Stimulated activated CD8-positive, alpha-beta memory T cell treated with anti-CD3 and anti-CD28 coated beads, Interleukin-2, amount 100 ng/mL, for 1 hour (primary cell): Measurements from ENCODE around the gene ERMP1.
"Not testable (repeated sequence)": the region's sequence is repeated elsewhere in the genome, so short reads cannot be mapped to it uniquely, and the experiment has no call there.

ENCODE experiments used
- DNase-seq, 2 donors: peaks; one replicate each; pipeline ENCODE4 v3.0.0-alpha.2; 2020; ENCODE audit warnings: low read depth in 2 of 2

The ERMP1 gene

DNA sequence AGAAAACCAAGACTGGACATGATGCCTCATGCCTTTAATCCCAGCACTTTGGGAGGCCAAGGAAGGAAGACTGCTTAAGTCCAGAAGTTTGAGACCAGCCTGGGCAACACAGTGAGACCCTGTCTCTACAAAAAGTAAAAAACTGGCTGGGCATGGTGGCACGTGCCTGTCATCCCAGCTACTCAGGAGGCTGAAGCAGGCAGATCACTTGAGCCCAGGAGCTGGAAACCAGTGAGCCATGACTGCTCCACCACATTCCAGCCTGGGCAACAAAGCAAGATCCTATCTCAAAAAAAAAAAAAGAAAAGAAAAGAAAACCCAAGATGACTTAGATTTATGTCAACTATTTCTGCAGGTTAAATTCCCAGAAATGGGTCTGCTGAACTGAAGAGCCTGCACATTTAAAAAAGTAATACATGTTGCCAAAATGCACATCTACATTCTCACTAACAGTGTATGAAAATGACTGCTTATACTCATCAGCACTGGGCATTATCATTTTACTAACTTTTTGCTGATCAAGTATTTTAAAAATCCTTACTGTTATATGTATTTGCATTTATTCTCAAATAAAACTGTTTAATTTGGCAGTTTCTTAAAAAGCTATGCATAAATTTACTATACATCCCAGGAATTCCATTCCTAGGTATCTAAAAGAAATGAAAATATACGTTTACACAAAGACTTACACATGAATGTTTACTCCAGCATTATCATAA is 14.3 kb downstream of the ERMP1 start:
- no peak for DNase-seq

DNA sequence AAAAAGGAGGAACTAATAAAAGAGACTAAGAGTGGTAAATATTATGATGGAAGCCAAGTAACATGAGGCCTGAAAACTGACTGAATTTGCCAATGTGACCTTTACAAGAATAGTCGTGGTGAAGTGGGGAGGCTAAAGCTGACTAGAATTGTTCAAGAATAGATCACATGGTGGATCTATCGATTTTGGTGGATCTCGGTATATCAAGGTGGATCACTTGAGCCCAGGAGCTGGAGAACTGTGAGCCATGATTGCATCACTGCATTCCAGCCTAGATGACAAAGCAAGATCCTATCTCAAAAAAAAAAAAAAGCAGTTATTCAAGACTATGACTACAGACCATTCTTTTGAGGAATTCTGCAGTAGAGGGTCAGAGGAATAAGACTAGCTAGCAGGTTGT is 15.1 kb downstream of the ERMP1 start:
- DNase-seq = no peak

DNA sequence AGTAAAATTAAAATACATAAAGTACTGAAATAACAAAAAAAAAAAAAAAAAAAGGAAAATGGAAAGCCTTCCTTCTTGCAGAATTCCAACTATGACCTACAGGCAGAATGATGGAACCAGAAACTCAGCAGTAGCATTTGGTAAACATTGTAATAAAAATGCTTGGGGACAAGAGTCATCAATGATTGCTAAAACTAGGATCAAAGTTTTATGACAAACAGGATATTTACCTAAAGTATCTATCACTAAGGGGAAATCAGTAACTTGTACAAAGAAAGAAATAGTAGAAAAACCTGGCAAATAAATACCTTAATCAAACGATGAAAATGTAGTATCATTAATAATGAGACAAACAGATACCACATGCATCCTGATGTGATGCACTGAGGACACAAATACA is 17.5 kb downstream of the ERMP1 start:
- DNase-seq = no peak

DNA sequence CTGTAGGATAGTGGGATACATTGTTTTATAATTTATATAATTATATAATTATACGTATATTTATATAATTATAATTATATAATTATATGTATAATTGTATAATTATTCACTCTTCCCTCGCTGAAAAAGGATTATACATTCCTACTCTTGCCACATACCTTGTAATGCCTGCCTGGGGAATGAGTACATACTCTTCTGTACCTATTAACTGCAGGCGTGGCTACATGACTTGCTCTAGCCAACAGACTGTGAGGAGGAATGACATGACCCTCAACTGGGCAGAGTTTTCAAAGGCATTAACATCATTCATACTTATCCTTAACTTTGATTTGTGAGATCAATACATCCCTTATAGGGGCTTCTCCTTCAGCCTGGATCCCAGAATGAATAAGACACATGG is 19.1 kb downstream of the ERMP1 start:
- no peak for DNase-seq

DNA sequence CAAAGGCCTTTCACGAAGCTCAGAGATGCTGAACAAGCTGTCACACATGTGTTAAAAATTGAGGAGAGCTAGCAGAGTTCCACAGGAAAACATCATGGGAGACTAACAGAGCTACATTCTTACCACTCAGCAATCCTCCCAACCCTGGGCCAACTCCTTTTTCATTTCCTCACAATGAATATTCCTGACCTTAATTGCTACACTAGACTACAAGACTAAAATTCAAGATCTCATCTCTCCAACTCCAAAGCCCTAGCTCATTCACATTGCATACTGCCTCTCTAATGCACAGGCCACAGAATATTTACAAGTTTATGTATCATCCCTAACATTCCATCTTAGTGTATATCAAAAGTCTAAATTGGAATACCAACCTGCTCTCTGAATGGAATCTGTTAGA is 21.2 kb downstream of the ERMP1 start:
- DNase-seq = no peak

DNA sequence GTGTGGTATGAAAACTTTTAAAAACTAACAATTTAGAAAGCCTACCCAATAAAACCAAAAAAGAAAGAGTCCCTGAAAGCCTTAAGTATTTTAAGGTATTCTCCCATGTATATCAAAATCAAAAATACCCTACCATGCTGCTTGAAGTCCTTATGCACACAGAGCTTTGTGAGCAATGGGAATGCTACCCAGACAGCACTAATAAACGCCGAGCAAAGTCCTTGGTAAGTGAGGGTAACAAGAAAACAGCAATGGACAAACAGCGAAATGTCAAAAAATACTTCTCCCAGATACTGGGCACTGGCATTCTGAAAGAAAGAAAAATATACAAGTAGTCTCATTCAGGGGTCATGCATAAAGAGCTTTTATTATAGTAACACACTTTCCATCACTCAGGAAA is 27.4 kb downstream of the ERMP1 start:
- no peak for DNase-seq

DNA sequence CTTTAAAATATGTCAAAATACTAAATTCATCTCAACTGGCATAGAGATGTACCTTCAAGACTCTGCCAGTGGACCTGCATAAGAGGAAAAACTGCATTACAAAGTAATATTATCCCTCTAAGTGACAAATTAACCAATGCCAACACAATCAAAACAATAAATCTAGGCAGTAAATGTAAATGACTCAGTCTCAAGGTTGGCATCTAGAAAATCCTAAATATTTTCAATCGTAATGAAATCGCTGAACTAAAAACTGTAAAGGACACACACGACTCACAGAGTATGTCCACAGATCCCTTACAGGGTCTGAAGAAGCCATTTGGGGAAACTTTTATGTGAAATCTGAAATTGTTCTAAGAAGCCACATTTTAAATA is 31.2 kb downstream of the ERMP1 start:
- DNase-seq = no peak

DNA sequence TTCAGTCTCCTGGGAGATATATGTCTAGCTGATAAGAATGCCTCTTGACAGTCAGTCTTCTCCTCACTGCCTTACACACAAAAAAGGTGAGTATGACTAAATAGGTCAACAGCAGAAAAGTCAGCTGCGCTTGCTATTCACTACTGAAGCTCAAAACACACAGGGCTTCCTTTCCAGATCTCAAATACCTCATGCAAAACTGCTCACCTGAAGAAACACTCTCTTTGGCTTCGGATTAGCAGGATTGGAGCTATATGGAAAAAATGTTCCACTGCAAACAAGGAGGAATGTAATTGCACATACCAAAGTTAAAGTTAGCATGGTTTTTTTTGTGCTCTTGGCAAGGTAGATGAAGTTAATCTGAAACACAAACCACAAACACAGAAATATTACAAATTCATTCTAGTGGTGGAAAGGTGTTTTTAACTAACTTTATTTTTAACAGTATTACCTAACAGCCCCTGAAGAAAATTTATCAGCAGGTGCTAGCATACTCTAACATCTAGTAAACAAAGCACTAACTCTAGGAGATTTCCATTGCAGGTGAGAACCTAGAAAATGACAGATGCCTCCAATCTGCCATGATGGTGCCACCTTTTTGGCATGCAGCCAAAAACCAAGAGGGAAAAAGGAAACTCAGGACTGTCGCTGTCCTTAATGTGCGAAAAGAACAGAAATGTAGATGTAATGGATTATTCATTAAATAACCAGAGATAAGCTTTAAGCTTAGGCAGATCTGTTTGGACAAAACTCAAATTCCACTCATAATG is 31.8 kb downstream of the ERMP1 start:
- DNase-seq = no peak

DNA sequence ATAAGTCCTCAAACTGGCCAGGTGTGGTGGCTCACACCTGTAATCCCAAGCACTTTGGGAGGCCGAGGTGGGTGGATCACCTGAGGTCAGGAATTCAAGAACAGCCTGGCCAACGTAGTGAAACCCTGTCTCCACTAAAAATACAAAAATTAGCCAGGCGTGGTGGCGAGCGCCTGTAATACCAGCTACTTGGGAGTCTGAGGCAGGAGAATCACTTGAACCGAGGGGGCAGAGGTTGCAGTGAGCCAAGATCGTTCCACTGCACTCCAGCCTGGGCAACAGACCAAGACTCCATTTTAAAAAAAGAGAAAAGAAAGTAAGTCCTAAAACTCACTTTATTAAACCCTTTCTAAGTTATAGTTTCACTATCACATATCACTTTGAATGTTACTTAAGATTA is 32.5 kb downstream of the ERMP1 start:
- not testable (repeated sequence) for DNase-seq

DNA sequence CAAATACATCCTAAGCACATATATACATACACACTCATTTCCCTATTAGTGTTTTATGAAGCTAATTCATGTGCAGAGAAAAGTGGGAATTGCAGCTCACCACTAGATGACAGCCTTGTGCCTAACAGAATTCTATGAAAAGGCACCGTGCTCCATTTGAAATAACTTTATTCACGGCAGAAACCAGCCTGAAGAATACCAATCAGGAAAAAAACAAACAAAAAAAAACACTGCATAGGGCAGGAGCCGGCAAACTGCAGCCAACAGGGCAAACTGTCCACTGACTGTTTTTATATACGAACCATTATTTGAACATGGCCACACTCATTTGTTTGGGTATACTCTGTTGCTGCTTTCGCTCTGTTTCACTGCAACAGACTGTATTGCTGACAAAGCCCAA is 33.6 kb downstream of the ERMP1 start:
- DNase-seq = no peak

DNA sequence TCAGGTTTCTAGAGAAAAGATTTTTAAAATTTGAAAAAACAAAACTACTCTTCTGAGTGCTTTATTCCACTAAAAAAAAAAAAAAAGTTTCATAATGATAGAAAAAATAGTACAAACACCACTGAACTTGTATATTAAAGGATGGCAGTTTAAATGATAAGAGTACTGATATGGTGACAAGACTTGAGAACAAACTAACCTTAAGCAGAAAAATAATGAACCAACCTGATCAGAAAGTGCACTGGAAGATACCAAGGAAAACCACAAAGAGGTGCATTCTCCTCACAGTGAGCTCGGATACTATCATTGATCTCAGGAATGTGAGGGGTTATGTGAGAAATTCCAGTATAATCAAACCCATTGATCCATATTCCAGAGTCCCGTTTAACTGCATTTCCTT is 34.3 kb downstream of the ERMP1 start:
- no peak for DNase-seq

DNA sequence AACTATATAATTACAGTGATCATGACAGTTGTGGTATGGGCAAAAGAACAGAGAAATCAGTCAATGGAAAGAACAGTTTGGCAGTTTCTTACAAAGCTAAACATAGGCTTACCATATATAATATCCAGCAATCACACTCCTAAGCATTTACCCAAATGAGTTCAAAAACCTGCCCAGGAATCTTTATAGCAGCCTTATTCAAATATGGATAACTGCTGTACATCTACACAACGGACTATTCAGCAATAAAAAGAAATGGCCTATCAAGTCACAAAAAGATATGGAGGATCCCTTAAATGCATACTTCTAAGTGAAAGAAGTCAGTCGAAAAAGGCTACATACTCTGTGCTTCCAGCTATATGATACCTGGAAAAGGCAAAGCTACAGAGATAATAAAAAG is 36.6 kb downstream of the ERMP1 start:
- no peak for DNase-seq

DNA sequence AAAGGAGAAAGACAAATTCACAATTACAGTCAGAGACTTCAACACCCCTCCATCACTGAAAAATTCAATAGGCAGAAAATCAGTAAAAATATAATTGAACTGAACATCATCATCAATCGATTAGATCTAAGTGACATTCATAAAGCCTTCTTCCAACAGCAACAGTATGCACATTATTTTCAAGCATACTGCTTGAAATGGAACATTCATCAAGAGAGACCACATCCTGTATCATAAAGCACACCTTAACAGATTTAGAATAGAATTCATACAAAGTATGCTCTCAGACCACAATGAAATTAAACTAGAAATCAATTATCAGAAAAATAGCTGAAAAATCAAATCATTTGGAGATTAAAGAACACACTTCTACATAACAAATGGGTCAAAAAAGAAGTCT is 39.1 kb downstream of the ERMP1 start:
- DNase-seq = no peak

DNA sequence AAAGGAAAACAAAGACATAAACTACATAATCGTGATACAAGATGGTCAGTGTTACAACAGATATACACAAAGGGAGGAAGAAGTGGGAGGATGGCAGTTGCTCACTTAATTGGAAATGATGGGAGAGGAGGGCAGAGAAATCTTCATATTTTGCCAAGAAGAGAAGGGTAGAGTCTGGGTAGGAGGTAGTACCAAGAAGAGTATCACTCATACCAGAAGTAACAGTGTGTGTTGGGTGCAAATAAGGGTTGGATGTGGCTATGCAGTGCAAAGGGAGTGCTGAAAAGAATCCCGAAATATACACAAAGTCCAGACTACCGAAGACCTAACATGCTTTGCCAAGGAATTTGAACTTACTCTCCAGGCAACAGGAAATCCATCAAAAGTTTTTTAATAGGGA is 41.0 kb downstream of the ERMP1 start:
- no peak for DNase-seq

DNA sequence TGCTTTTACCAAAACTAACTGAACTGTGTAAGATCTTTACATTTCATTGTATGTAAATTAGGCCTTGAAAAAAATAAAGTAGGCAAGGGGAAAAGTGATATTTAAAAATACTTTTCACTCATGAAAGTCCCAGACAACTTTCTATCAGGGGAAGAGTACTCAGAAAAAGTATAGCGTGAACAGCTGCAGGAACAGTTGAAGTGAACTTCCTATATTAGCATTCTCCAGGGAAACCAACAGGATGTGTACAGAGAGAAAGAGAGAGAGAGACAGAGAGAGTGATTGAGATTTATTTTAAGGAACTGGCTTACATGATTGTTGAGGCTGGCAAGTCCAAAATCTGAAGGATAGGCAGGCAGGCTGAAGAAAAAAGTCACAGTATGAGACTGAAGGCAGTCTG is 42.0 kb downstream of the ERMP1 start:
- DNase-seq = no peak

DNA sequence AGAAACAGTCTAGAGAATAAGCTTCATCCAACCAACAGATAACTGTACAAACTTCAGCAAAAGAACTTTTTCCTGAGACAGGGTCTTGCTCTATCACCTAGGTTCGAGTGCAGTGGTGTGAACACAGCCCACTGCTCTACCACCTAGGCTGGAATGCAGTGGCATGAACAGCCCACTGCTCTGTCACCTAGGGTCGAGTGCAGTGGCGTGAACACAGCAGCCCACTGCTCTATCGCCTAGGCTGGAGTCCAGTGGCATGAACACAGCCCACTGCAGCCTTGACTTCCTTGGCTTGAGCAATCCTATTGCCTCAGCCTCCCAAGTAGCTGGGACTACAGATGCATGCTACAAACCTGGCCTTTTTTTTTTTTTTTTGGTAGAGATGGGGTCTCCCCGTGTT is 43.4 kb downstream of the ERMP1 start:
- no peak for DNase-seq

DNA sequence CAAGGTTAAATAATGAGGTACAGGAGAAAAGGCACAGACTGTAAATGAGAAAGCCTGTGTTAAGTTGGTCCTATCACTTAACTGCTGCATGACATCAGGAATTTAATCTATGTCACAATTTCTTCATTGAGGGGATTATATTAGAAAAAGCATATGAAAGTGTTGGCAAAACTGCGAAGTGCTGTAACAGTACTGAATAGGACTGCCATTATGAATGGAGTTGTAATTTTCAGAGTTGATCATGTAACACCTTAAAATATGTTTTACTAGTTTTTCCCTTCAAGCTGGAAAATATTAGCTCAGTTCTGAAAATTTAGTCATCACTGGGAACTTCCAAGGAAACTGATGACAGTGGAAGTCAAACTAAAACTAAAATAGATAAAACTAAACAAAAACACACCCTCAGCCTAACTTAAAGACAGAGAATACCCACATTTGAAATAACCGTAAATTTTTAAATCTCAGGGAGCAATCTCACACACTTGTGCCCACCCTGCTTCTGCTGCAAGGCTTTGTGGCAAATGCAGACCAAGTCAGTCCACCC is 45.1 kb downstream of the ERMP1 start:
- DNase-seq = no peak

DNA sequence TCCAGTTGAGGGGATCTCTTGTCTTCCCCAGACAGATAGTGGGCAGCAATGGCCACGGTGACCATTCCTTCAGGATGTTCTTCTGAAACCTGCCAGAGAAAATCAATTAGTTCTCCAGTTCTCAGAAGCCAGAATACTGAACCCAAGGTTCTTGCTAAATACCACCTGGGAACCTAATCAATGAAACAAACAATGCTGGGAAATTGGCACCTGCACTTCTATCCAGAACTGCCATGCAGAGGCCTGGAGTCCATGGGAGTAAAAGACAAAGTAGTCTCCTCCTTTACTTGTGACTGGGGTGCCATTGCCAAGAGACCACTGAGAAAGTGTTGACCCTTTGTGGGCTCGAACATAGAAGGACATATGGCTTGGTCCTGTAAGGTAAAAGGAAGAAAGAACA is 45.7 kb downstream of the ERMP1 start:
- no peak for DNase-seq

DNA sequence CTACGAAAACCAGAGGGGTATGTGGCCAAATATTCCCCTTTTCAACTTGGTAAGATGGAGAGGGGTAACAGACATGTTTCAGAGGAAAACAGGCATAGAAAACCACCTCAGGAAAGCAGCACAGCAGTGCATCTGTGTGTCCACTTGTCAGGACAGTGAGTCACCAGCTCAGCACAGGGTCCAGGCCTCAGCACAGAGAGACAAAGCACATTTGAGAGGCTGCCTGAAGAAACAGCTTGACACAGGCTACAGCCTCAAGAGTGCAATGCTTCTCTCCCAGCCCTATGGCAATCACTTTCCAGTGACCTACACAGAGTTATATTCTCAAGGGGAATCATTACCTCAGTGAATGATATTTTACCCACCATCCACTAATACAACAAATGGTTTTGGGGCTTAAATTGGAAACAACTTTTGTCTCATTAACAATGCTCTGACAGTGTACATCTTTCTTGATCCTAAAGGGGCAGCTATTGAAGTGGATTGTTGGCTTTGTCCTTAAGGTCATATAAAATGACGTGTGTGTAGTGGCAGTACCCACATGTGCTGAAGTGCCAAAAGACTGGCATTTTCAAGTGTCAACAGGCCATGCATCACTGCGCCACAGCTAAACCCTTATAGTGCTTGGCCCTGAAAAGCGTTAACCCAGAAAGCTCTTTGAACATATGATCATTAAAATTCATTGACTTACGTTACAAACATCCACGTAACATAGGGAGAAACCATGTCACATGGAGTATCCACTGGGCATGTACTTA is 46.4 kb downstream of the ERMP1 start:
- DNase-seq = no peak

DNA sequence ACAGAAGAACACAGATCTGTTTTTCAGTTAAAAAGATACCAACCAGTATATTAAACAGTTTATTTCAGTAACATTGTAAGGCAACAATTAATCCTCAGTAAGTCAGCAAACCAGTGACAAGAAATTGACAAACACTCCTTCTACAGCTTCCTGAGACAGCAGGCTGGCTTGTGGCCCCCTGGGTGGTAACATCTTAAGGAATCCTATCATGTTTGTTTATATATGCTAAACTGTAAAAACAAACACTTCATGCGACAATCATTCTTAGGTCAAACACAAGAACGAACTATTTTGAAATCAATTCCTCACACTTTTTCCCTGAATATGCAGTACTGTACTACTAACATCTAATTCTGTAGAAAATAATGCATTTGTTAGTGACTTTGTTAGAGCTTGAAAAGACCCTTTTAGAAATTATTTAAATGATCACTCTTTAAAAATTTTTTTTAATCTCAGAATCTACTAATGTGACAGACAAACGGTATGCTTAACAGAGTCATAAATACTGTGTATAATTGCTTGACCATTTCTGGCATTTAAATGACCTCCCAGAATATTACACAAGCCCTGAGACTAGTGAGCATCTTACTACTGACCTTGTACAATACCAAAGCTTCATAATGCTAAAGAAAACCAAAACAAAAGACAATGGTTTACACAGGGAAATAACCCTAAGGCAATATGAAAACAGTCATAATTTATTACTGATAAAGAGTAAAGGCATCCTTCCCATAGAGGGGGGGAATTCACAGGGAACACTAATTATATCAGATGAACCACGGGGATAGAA is 48.2 kb downstream of the ERMP1 start:
- no peak for DNase-seq

DNA sequence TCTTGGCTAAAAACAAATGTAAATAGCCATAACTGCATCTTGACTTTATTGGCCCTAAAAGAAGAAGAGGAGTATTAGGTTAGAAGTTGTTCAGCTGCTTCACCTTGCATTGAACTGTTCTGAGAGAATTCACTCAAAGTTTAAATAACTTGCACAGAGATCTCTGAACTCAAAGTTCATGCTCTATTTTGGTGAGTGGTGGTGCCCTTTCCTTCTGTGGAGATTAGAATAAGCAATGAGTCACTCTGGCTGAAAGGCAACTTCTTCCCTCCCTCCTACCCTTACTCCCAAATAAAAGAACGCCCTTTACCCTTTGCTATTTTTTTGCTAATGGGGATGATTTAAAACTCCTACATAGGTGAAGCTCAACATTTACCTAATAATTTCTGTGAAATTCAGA is 48.9 kb downstream of the ERMP1 start:
- no peak for DNase-seq

DNA sequence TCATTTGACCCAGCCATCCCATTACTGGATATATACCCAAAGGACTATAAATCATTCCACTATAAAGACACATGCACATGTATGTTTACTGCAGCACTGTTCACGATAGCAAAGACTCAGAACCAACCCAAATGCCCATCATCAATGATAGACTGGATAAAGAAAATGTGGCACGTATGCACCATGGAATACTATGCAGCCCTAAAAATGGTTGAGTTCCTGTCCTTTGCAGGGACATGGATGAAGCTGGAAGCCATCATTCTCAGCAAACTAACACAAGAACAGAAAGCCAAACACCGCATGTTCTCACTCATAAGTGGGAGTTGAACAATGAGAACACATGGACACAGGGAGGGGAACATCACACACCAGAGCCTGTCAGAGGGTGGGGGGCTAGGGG is 49.5 kb downstream of the ERMP1 start:
- DNase-seq = not testable (repeated sequence)
